HT-29 (cell line): ENCODE results near the gene ARHGDIB. TPM values are rescaled to one million over a fixed set of nuclear protein-coding genes. Genes with fewer than 3 reads are reported as not detected.

ENCODE experiments used
- DNase-seq: peaks from one replicate; pipeline ENCODE4 v3.0.0-alpha.2; 2015; ENCODE audit warnings: low spot score
- total RNA-seq: library from RNA; depleted of rRNA; stranded (reverse); fragments of >200 nt; shearing (Covaris generic); gene quantifications from 2 replicates; pipeline ENCODE4 v1.2.3, GENCODE V29; 2014; rRNA removed

ARHGDIB gene
- total RNA-seq, 1 experiment from 2014 or later, result 46.1 TPM

DNA sequence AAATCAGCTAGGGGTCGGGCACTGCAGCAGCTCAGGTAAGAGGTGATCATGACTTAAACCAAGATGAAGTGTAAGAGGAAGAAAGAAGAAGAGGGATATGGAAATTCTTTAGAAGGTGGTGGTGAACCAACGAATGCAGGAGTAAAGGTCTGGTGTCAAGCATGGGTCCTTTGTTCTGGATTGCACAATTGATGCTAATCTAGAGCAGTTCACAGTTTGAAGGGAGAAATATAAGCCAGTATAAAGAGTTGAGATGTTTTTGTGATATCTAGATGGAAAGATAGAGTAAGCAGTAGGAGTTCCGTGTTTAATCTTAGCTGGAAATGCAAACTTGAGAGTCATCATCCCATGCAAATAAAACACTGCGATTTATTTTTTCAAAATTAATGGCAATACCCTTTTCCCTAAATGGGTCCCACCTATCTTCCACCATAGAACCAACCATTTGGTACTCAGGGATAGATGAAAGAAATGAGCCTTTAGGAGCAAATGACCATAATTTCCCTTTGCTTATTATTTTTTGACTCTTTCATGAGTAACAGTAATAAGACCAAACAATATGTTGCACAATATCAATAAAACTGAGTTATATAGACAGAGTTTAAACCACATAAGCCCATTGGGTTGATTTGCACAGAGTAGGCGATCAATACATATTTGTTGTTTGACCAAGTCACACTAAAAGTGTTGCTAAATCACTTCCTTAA is 60.7 kb downstream of the ARHGDIB start:
- no peak for DNase-seq

DNA sequence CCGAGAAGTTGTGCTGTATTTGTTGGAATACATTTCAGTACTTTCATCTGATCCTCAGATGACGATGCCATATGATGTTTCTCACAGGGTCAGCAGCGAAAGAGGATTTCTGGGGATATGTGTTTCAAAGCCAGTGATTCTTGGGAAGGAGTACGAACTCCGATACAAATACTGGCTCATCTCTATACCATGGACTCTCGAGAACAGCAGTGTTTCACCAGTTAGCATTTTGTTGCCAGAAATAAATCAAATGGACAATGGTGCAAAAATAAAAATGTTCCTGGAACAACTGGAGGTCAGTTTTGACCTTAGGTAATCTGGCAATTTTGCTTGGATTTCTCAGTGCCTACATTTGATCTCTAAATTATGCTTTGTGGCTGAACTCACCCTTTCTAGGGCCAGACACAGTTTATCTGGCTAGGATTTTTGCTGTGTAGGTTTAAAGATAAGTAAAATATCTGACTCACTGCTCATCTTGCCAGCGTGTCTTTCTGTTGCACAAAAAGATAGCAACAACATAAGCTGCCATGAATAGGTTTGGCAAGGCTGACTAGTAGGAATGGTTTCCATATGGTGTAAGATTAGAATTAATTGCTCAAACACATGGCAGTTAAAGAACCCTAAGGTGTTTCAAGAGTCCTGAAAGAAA is 64.8 kb downstream of the ARHGDIB start:
- DNase-seq, result no peak

DNA sequence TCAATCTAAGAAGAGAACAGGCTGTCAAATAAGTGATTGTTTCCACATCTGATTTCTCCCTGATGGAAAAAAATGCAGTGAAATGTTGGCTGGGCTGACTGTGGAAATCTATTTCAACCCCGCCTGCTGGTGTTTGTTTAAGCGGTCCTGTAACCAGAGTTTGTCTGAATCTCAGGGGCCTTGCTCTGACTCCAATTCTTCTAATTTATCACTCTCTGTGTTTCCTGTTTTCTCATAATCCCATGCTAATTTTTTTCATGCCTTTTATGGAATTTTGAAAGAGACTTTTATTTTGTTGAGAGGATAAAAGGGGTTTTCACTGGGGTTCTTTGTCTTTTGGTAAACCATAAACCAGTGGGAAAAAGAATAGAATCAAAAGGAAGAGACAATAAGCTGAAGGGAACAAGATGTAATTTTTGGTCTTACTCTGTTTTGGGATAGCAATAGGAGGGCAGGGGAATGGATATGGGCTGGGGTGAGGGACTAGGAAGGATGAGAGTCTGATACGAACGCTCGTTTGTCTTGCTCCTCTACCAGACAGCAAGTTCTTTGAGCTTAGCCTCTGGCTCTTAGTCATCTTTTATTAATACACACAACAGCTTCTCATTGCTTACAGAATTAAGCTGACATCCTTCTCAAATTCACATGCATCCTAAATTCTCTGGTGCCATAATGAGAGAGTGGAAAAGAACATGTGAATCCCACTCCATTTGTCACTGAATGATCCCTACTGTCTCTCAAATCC is 67.7 kb downstream of the ARHGDIB start:
- no peak for DNase-seq

DNA sequence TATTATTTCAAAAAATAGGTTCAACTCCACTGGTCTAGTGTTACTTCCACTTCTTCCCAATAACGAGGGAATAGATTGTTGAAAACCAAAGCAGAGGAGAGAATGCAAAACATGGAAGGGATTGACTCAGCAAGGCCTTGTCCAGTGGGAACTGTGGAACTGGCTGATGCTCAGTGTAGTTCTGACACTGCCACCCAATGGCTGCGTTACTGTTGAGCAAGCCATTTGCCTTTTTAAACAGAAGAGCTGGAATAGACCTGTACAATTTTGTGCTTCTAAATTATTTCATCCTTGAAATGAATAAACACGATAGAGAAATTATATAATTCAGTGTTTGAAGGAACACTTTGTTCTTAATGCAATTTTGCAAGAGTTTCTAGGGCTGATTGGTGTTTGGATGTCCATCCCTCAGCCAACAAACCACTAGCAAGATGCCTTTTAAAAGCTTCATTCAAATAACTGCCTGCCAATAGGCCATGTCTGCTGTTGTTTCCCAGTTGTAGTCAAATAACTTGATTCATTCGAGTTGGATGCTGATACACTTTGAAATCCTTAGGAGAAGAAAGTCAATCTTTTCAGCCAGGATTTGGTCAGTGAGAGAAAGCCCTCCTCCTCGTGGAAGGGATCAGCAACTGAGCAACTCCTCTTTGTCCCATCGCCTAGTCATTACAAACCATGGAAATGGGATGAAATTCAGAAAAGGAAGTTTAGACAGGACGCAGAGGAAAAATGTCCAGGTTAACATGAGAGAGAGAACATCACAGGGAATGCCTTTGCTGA is 68.5 kb downstream of the ARHGDIB start:
- peak; percentile 36 for DNase-seq

Other genes with a start within 250 kb of the ARHGDIB start
- 18.0 and 28.8 TPM in 2 replicates for gene WBP11, start 158.1 kb downstream of the ARHGDIB start, total RNA-seq
- 0.89 and 0.99 TPM in 2 replicates for gene C12orf60, start 157.9 kb downstream of the ARHGDIB start, total RNA-seq
- not detected in 2 replicates for gene SMCO3, start 147.4 kb downstream of the ARHGDIB start, total RNA-seq
- not detected in 2 replicates for gene ART4, start 118.1 kb downstream of the ARHGDIB start, total RNA-seq
- gene MGP, start 75.7 kb downstream of the ARHGDIB start, total RNA-seq, result 0.21 and 0.64 TPM in 2 replicates
- 0.28 and 0.37 TPM in 2 replicates for gene ERP27, start 23.1 kb downstream of the ARHGDIB start, total RNA-seq
- gene PDE6H, start 11.4 kb upstream of the ARHGDIB start, total RNA-seq, result not detected in 2 replicates